Activated T-helper 1 cell treated with Interleukin-2 at 50 U/mL for 16 hours (primary cell): ENCODE results near the gene SPAST.
"Not testable (repeated sequence)": the region's sequence is repeated elsewhere in the genome, so short reads cannot be mapped to it uniquely, and the experiment has no call there.

Experiments used
- DNase-seq: peaks from one replicate; pipeline ENCODE4 v3.0.0-alpha.2; 2020; ENCODE audit warnings: low read depth

Gene SPAST

DNA sequence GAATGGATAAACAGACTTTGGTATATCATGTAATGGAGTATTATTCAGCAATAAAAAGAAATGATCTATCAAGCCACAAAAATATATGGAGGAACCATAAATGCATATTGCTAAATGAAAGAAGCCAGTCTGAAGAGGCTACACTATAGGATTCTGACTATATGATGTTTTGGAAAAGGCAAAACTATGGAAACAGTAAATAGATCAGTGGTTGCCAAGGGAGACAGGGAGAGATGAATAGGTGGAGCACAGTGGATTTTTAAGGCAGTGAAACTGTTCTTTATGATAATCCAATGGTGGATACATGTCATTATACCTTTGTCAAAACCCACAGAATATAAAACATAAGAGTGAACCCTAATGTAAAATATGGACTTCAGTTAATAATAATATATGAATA, 61.3 kb downstream of the SPAST start:
- DNase-seq = no peak

DNA sequence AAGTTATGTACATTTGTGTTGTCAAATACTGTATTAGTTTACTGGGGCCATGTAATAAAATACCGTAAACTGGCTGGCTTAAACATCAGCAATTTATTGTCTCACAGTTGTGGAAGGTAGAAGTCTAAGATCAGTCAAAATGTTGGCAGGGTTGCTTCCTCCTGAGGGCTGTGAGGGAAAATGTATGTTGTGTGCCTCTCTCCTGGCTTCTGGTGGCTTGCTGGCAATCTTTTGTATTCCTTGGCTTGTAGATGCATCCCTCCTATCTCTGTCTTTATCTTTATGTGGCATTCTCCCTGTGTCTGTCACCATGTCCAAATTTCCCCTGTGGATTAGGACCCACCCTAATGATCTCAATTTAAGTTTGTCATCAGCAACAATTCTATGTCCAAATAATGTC, 65.3 kb downstream of the SPAST start:
- DNase-seq = no peak

DNA sequence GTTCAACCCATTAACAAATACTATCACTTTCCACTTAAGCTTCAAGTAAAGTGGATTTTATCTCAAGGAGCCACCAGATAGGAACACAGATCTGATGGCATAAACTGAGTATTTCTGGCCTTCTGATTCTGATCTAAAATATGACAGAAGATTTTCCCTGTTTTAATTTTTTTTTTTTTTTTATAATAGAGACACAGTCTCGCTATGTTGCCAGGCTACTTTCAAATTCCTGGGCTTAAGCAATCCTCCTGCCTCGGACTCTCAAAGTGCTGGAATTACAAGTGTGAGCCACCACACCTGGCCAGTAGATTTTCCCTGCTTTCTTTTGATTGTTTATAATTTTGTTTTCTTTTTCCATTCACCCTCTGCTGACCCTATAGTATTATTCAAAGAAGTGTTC, 65.7 kb downstream of the SPAST start:
- DNase-seq = no peak

DNA sequence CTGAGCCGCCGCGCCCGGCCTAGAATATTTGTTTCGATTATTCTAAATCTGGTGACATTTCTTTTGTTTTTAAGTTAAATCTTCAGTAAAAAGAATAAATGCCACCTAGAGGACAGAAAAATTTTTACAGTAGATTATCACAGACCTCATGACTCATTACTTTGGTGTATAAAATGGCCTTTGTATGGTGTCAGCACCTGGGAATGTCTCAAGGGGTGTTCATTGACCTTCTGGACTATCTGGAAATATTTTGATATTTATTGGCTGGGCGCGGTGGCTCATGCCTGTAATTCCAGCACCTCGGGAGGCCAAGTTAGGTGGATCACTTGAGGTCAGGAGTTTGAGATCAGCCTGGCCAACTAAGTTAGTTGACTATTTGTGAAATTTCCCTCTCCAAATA, 72.1 kb downstream of the SPAST start:
- DNase-seq = no peak

DNA sequence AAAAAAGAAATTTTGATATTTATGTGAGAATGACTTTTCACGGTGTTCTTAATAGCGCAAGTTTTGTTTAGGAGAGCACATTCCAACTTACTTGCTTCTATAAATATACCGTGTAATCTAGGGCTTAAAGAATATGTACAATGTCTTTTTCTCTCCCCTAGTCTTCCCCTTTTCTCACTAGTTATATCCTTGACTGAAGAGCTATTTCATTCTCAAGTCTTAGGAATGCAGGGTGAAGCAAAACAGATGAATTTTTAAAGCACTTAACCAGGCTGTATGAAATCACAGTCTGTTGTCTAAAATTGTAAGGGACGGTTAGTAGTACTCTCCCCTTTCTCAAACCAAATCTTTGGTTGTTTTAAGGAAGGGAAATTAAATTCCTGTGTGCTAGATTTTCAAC, 72.7 kb downstream of the SPAST start:
- DNase-seq = no peak

DNA sequence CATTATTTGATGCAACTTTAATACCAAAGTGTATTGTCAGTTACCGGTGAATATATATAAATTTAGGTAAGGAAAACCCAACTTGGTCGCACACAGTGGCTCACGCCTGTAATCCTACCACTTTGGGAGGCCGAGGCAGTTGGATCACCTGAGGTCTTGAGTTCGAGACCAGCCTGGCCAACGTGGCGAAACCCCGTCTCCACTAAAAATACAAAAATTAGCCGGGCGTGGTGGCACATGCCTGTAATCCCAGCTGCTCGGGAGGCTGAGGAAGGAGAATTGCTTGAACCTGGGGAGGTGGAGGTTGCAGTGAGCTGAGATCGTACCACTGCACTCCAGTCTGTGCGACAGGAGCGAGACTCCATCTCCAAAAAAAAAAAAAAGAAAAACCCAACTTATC, 88.2 kb downstream of the SPAST start:
- not testable (repeated sequence) for DNase-seq

DNA sequence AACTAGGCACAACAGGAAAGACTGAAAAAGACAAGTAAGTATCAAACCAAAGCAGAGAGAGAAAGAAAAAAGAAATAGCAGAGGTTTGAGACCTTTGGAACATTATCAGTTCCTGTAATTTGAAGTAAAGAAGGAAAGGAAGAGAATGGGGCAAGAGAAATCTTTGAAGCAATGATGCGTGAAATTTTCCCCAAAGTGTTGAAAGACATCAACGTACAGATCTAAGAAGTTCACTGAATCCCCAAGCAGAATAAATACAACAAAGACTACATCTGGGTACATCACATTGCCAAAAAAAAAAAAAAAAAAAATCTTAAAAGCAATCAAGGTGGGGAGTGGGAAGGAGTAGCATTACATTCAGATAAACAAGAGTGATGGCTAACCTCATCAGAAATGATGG, 96.3 kb downstream of the SPAST start:
- no peak for DNase-seq

DNA sequence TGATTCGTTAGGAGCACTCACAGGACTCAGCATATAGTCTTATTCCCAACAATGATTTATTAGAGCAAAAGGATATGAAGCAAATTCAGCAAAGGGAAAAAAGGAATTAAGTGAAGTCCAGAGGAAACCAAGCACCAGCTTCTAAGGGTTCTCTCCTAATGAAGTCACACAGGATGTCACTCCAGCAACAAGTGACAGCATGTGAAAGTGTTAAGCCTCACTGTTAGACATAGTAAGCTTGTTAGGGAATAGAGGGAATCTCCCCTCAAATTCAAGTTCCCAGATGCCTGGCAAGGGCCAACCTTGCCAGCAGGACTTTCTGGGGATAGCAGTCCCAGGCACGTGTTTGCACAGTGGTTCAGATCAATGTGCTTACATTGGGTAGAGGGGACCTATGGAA, 97.9 kb downstream of the SPAST start:
- DNase-seq = no peak

DNA sequence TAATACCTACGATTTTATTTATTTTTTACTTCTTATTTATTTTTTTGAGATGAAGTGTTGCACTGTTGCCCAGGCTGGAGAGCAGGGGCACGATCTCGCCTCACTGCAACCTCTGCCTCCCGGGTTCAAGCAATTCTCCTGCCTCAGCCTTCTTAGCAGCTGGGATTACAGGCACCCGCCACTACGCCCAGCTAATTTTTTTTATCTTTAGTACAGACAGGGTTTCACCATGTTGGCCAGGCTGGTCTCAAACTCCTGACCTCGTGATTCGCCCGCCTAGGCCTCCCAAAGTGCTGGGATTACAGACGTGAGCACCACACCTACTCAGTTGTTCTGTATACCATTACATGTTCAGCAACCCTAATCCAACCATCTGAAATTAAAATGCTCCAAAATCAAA, 100.9 kb downstream of the SPAST start:
- not testable (repeated sequence) for DNase-seq

DNA sequence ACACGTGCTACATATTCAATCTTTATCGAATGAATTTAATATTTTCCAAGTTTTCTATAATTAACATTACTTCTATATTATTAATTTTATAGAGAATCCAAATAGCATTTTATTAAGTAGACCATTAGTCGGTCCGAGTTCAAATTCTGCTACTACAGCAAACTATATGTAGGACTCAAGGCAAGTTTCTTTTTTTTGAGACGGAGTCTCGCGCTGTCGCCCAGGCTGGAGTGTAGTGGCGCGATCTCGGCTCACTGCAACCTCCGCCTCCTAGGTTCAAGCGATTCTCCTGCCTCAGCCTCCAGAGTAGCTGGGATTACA, 101.6 kb downstream of the SPAST start:
- DNase-seq = not testable (repeated sequence)

DNA sequence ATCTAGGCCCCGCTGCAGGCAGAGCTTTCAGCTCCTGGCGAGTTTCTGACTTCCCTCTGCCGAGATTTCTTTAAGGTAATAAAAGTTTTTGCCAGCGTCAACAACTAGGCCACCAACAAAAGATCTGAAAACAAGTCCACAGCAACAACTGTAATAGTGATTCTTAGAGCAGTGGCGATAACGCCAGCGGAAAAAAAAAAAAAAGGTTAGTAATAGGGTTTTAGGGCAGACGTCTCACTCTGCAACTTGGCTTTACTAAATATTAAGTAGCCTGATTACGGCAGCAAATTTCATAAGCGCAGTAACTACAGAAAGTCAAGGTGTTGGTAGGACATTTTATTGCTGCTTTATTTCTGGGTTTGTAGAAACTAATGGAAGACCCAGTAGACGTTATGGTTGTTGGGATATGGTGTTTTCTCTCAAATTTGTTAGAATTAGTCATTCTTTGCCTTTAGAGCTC, 102.8 kb downstream of the SPAST start:
- no peak for DNase-seq

DNA sequence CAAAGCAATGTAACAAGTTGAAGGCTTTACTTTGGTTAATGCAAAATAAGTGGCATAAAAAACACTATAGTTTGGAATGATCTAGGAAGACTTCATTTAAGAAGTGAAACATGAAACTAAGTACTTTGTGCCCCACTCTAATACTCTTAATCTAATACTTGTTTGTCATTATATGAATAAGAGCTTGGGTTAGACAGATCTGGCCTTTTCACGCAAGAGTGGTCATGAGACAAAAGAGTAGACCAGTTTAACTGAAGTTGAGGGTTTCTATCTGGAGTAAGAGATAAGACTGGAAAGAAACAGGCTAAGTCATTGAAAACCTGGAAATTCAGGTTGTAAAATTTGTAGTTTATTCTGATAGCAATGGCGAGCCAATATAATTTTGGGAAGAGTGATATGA, 105.2 kb downstream of the SPAST start:
- no peak for DNase-seq

GRCh38 chr2:32172870-32173269, 109.5 kb downstream of the SPAST start:
- no peak for DNase-seq

DNA sequence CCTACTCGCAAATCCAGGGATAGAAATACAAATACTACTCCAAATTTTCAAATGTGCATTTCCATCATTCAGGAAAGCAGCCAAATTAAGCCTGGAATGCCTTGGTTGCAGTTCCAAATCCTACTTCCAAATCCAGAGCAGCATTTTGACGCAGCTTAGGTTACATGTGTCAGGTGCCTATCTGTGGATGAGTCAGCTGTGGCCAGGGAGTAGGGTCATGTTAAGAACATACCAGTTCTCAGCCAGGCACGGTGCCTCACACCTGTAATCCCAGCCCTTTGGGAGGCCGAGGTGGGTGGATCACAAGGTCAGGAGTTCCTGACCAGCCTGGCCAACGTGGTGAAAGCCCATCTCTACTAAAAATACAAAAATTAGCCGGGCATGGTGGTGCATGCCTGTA, 119.3 kb downstream of the SPAST start:
- no peak for DNase-seq

DNA sequence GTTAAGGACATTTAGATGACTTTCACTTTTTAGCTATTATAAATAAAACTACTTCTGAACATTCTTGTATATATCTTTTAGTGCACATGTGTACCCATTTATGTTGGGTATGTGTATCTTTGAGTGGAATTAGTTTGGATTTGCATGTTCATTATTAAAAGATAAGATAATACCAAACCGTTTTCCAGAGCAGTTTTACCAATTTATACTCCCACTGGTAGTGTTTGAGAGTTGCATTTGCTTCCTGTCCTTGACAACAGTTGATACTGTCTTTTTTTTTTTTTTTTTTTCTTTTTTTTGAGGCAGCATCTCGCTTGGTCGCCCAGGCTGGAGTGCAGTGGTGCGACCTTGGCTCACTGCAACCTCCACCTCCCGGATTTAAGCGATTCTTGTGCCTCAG, 125.7 kb downstream of the SPAST start:
- no peak for DNase-seq

- no peak for DNase-seq
Observed at GRCh38 chr2:32192418-32192817, 129.1 kb downstream of the SPAST start.

- no peak for DNase-seq
Observed at GRCh38 chr2:32200814-32201213, 137.5 kb downstream of the SPAST start.

DNA sequence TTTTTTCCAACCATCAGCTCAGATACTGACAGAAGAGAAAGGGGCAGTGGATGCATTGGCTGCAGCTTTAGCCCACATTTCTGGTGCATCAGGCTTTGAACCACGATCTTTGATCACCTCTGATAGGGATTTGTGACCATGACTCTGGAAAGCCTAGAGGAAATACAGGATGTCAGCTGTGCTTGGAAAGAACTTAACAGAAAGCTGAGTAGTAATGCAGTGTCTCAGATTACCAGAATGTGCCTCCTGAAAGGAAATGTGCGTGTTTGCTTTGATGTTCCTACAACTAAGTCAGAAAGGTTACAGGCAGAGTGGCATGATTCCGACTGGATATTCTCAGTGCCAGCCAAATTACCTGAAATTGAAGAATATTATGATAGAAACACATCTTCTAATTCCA, 140.1 kb downstream of the SPAST start:
- DNase-seq = not testable (repeated sequence)
